ENCODE measurements around the gene MYH7B.

- TF ChIP-seq, protein P1, sequence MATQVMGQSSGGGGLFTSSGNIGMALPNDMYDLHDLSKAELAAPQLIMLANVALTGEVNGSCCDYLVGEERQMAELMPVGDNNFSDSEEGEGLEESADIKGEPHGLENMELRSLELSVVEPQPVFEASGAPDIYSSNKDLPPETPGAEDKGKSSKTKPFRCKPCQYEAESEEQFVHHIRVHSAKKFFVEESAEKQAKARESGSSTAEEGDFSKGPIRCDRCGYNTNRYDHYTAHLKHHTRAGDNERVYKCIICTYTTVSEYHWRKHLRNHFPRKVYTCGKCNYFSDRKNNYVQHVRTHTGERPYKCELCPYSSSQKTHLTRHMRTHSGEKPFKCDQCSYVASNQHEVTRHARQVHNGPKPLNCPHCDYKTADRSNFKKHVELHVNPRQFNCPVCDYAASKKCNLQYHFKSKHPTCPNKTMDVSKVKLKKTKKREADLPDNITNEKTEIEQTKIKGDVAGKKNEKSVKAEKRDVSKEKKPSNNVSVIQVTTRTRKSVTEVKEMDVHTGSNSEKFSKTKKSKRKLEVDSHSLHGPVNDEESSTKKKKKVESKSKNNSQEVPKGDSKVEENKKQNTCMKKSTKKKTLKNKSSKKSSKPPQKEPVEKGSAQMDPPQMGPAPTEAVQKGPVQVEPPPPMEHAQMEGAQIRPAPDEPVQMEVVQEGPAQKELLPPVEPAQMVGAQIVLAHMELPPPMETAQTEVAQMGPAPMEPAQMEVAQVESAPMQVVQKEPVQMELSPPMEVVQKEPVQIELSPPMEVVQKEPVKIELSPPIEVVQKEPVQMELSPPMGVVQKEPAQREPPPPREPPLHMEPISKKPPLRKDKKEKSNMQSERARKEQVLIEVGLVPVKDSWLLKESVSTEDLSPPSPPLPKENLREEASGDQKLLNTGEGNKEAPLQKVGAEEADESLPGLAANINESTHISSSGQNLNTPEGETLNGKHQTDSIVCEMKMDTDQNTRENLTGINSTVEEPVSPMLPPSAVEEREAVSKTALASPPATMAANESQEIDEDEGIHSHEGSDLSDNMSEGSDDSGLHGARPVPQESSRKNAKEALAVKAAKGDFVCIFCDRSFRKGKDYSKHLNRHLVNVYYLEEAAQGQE (IDR thresholded peaks at IDR 0.05; ENCODE audit: low read depth): no peak
- TF ChIP-seq RAD21 (IDR thresholded peaks at IDR 0.05; ENCODE audit: low read depth): no peak
- TF ChIP-seq YY1 (IDR thresholded peaks at IDR 0.05; ENCODE audit: extremely low read depth, insufficient replicate concordance, low read depth, low read length): no peak
- no peak for TF ChIP-seq CTCF (IDR thresholded peaks at IDR 0.05 in 2 of 3, conservative IDR thresholded peaks at IDR 0.05 in 1 of 3; ENCODE audit: borderline replicate concordance in 1 of 3, insufficient read depth in 1 of 3, low read depth in 2 of 3, low read length in 2 of 3)
- no peak for TF ChIP-seq EZH2 (IDR thresholded peaks at IDR 0.05)
- TF ChIP-seq EZH2phosphoT487 (IDR thresholded peaks at IDR 0.05; ENCODE audit: borderline replicate concordance): no peak
- TF ChIP-seq SRF (IDR thresholded peaks at IDR 0.05; ENCODE audit: low read depth): no peak
- TF ChIP-seq, protein P2, sequence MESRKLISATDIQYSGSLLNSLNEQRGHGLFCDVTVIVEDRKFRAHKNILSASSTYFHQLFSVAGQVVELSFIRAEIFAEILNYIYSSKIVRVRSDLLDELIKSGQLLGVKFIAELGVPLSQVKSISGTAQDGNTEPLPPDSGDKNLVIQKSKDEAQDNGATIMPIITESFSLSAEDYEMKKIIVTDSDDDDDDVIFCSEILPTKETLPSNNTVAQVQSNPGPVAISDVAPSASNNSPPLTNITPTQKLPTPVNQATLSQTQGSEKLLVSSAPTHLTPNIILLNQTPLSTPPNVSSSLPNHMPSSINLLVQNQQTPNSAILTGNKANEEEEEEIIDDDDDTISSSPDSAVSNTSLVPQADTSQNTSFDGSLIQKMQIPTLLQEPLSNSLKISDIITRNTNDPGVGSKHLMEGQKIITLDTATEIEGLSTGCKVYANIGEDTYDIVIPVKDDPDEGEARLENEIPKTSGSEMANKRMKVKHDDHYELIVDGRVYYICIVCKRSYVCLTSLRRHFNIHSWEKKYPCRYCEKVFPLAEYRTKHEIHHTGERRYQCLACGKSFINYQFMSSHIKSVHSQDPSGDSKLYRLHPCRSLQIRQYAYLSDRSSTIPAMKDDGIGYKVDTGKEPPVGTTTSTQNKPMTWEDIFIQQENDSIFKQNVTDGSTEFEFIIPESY (IDR thresholded peaks at IDR 0.05; ENCODE audit: extremely low read depth, insufficient replicate concordance, low read length): no peak
- TF ChIP-seq POLR2AphosphoS5 (IDR thresholded peaks at IDR 0.05; ENCODE audit: low read depth, low read length): no peak
- TF ChIP-seq EGR1 (IDR thresholded peaks at IDR 0.05; ENCODE audit: low read depth): no peak
- TF ChIP-seq ZNF274 (IDR thresholded peaks at IDR 0.05; ENCODE audit: low read depth, low read length): no peak
- TF ChIP-seq POLR2A (IDR thresholded peaks at IDR 0.05; ENCODE audit: borderline replicate concordance, extremely low read depth, insufficient read depth, insufficient read length): no peak
- TF ChIP-seq CEBPB (IDR thresholded peaks at IDR 0.05; ENCODE audit: low read depth): no peak
Measured at GRCh38 chr20:34976286-34976685, 20.6 kb downstream of the MYH7B start.
